Liver (tissue), 9 donors: ENCODE results near the gene OR2T33. TPM values are rescaled to one million over a fixed set of nuclear protein-coding genes. Genes with fewer than 3 reads are reported as not detected.

Experiments
- DNase-seq: peaks from one replicate; pipeline ENCODE4 v3.0.0-alpha.2; 2017; ENCODE audit warnings: low spot score
- H3K27ac ChIP-seq, 2 donors: one replicate each; pipeline ENCODE4 v1.7.0; 2013; ENCODE audit warnings: inconsistent platforms in 2 of 2, low read length in 2 of 2, control low read depth in 1 of 2, low read depth in 1 of 2, mild to moderate bottlenecking in 1 of 2
- H3K27me3 ChIP-seq, 4 donors: one replicate each; pipeline versions ENCODE4 v1.6.1 to v1.7.0; 2013; ENCODE audit warnings: low read length in 3 of 4, inconsistent platforms in 1 of 4, mild to moderate bottlenecking in 1 of 4, moderate library complexity in 1 of 4; ENCODE audit not compliant: control insufficient read depth in 4 of 4, insufficient read depth in 4 of 4
- H3K36me3 ChIP-seq, 4 donors: one replicate each; pipeline versions ENCODE4 v1.6.1 to v1.7.0; 2013; ENCODE audit warnings: low read length in 3 of 4, mild to moderate bottlenecking in 3 of 4, low read depth in 1 of 4, moderate library complexity in 1 of 4; ENCODE audit not compliant: control insufficient read depth in 4 of 4, insufficient read depth in 3 of 4
- H3K4me1 ChIP-seq, 4 donors: one replicate each; pipeline versions ENCODE4 v1.6.1 to v1.7.0; 2013; ENCODE audit warnings: low read length in 3 of 4, mild to moderate bottlenecking in 3 of 4, moderate library complexity in 1 of 4; ENCODE audit not compliant: control insufficient read depth in 4 of 4, insufficient read depth in 4 of 4
- H3K4me3 ChIP-seq, 3 donors: one replicate each; pipeline versions ENCODE4 v1.6.1 to v1.7.0; 2013; ENCODE audit warnings: low read length in 3 of 3, control low read depth in 1 of 3, low read depth in 1 of 3, mild to moderate bottlenecking in 1 of 3
- H3K9ac ChIP-seq, 2 donors: one replicate each; pipeline ENCODE4 v1.7.0; 2013; ENCODE audit warnings: low read length in 2 of 2, mild to moderate bottlenecking in 2 of 2, moderate library complexity in 2 of 2, control low read depth in 1 of 2, low read depth in 1 of 2
- H3K9me3 ChIP-seq, 4 donors: one replicate each; pipeline versions ENCODE4 v1.6.1 to v1.7.0; 2013; ENCODE audit warnings: low read length in 3 of 4; ENCODE audit not compliant: control insufficient read depth in 4 of 4
- ATF3 ChIP-seq: IDR thresholded peaks from 2 replicates; pipeline ENCODE4 v1.6.1; 2016; ENCODE audit warnings: antibody characterized with exemption
- CTCF ChIP-seq: fragments of 150-350 bp; IDR thresholded peaks from 2 replicates; pipeline ENCODE4 v1.5.1; 2017; ENCODE audit warnings: improper control_type of control experiment, low read depth, low read length; ENCODE audit not compliant: missing input control
- EGR1 ChIP-seq, 2 donors: IDR thresholded peaks; 2 replicates each; pipeline ENCODE4 v1.6.1; 2016 to 2018; ENCODE audit warnings: antibody characterized with exemption in 2 of 2, low read depth in 2 of 2
- FOXA1 ChIP-seq: IDR thresholded peaks from 2 replicates; pipeline ENCODE4 v1.6.1; 2016; ENCODE audit warnings: antibody characterized with exemption
- FOXA2 ChIP-seq: IDR thresholded peaks from 2 replicates; pipeline ENCODE4 v1.6.1; 2016; ENCODE audit warnings: antibody characterized with exemption
- GABPA ChIP-seq, 2 donors: IDR thresholded peaks in 1 of 2; conservative IDR thresholded peaks in 1 of 2; 2 replicates each; pipeline ENCODE4 v1.6.1; 2016; ENCODE audit warnings: antibody characterized with exemption in 2 of 2, mild to moderate bottlenecking in 1 of 2, moderate library complexity in 1 of 2
- HNF4A ChIP-seq, 2 donors: conservative IDR thresholded peaks; 2 replicates each; pipeline ENCODE4 v1.6.1; 2016; ENCODE audit warnings: antibody characterized with exemption in 2 of 2, mild to moderate bottlenecking in 2 of 2
- HNF4G ChIP-seq: IDR thresholded peaks from 2 replicates; pipeline ENCODE4 v1.6.1; 2016; ENCODE audit warnings: antibody characterized with exemption
- JUND ChIP-seq, 2 donors: IDR thresholded peaks; 2 replicates each; pipeline ENCODE4 v1.6.1; 2016; ENCODE audit warnings: antibody characterized with exemption in 2 of 2
- MAX ChIP-seq: IDR thresholded peaks from 2 replicates; pipeline ENCODE4 v1.6.1; 2016; ENCODE audit warnings: antibody characterized with exemption
- NR2F2 ChIP-seq: IDR thresholded peaks from 2 replicates; pipeline ENCODE4 v1.6.1; 2016; ENCODE audit warnings: antibody characterized with exemption
- RAD21 ChIP-seq, 2 donors: IDR thresholded peaks; 2 replicates each; pipeline ENCODE4 v1.6.1; 2016; ENCODE audit warnings: antibody characterized with exemption in 2 of 2, mild to moderate bottlenecking in 2 of 2
- REST ChIP-seq: IDR thresholded peaks from 2 replicates; pipeline ENCODE4 v1.6.1; 2016; ENCODE audit warnings: antibody characterized with exemption, mild to moderate bottlenecking
- RXRA ChIP-seq, 2 donors: IDR thresholded peaks; 2 replicates each; pipeline ENCODE4 v1.6.1; 2017 to 2018; ENCODE audit warnings: antibody characterized with exemption in 2 of 2, mild to moderate bottlenecking in 1 of 2
- SP1 ChIP-seq: IDR thresholded peaks from 2 replicates; pipeline ENCODE4 v1.6.1; 2018; ENCODE audit warnings: antibody characterized with exemption, mild to moderate bottlenecking
- TAF1 ChIP-seq: conservative IDR thresholded peaks from 2 replicates; pipeline ENCODE4 v1.6.1; 2016; ENCODE audit warnings: antibody characterized with exemption, mild to moderate bottlenecking
- YY1 ChIP-seq: IDR thresholded peaks from 2 replicates; pipeline ENCODE4 v1.6.1; 2016; ENCODE audit warnings: antibody characterized with exemption, mild to moderate bottlenecking
- ZBTB33 ChIP-seq: IDR thresholded peaks from 2 replicates; pipeline ENCODE4 v1.6.1; 2016; ENCODE audit warnings: antibody characterized with exemption
- WGBS: extraction: QIAGEN DNeasy Blood & Tissue Kit; methylation state at CpG from one replicate; pipeline ENCODE4 v1.1.7; 2013; 5-methylcytosine and 5-hydroxymethylcytosine counted together
- polyA plus RNA-seq, 2 donors: library from polyadenylated mRNA; stranded (reverse) in 1 of 2; unstranded in 1 of 2; fragments of 200-250 nt in 1 of 2; fragments of >200 nt in 1 of 2; fragmentation: Nextera tagmentation in 1 of 2; extraction: Ambion mirVana in 1 of 2; gene quantifications; one replicate each; pipeline versions ENCODE4 v1.2.1 to v1.2.3, GENCODE V29; 2013 to 2015
- total RNA-seq, 2 donors: library from RNA; depleted of rRNA; stranded (reverse); fragments of >200 nt; gene quantifications; one replicate each; pipeline ENCODE4 v1.2.3, GENCODE V29; 2014
- donor health status: healthy.
- donor health status: healthy.
- donor health status: healthy.
- donor health status: healthy.
- donor health status: healthy.

The OR2T33 gene
- total and polyA plus RNA-seq, 4 donors = 0.37 TPM; not detected in 3

GRCh38 chr1:248303324-248303723 lies 25.5 kb upstream of the OR2T33 start, which contains the start of gene OR2T12:
TSS of gene OR2T12 (minus strand) at chr1:248303424. CDS start at chr1:248295578, 7,846 bp downstream.
- WGBS = 66% methylated on average over 1 of the region's 1 CpG
- no peaks in the 10 kb centered on the region for H3K4me1 ChIP-seq
- no peak for TF ChIP-seq HNF4A (conservative IDR thresholded peaks at IDR 0.05)
- no peak for TF ChIP-seq YY1
- TF ChIP-seq FOXA1 = no peak
- TF ChIP-seq JUND (IDR thresholded peaks at IDR 0.05) = no peak
- TF ChIP-seq RAD21 (IDR thresholded peaks at IDR 0.05) = no peak
- no peak for TF ChIP-seq RXRA (IDR thresholded peaks at IDR 0.05)
- TF ChIP-seq MAX = no peak
- no peak for TF ChIP-seq CTCF
- no peak for TF ChIP-seq REST
- TF ChIP-seq NR2F2 = no peak
- TF ChIP-seq EGR1 (IDR thresholded peaks at IDR 0.05; ENCODE audit: low read depth in 2 of 2) = no peak
- TF ChIP-seq ATF3 = no peak
- TF ChIP-seq FOXA2 = no peak
- TF ChIP-seq HNF4G = no peak
- TF ChIP-seq SP1 = no peak
- TF ChIP-seq ZBTB33 = no peak
- no peak for TF ChIP-seq TAF1
- no peak within 1 kb of the TSS for H3K9ac ChIP-seq
- no peaks in the 10 kb centered on the region for H3K9me3 ChIP-seq
- H3K27ac ChIP-seq = no peak within 1 kb of the TSS
- H3K36me3 ChIP-seq = no peaks in the 10 kb centered on the region
- no peak within 1 kb of the TSS for H3K4me3 ChIP-seq
- DNase-seq = no peak
- H3K27me3 ChIP-seq = no peaks in the 10 kb centered on the region

- Histone ChIP-seq H3K9ac (no peak overlapping the region), H3K27me3 (no peaks in the 10 kb centered on the region), H3K9me3 (no peaks in the 10 kb centered on the region), H3K36me3 (no peaks in the 10 kb centered on the region), H3K4me3 (no peak overlapping the region), H3K27ac (no peak overlapping the region), H3K4me1 (no peaks in the 10 kb centered on the region)
- 44% methylated on average over 6 of the region's 6 CpGs for WGBS
- TF ChIP-seq HNF4A (conservative IDR thresholded peaks at IDR 0.05) (no peak), RAD21 (IDR thresholded peaks at IDR 0.05) (no peak), HNF4G (no peak), CTCF (no peak), ZBTB33 (no peak), TAF1 (no peak), GABPA (IDR thresholded peaks at IDR 0.05 in 1 of 2, conservative IDR thresholded peaks at IDR 0.05 in 1 of 2) (no peak)
- no peak for DNase-seq
Measured at GRCh38 chr1:248288391-248288790, 10.6 kb upstream of the OR2T33 start.
